Mesodermal cell (in vitro differentiated cells): ENCODE measurements around the gene GADD45GIP1. TPM values are rescaled to one million over a fixed set of nuclear protein-coding genes. Genes with fewer than 3 reads are reported as not detected.

Experiments
- H3K27ac ChIP-seq: 2 replicates; pipeline ENCODE4 v1.7.0; 2013; ENCODE audit warnings: mild to moderate bottlenecking, low read depth, low read length, moderate library complexity; ENCODE audit not compliant: severe bottlenecking
- H3K36me3 ChIP-seq: 2 replicates; pipeline ENCODE4 v1.7.1; 2013; ENCODE audit warnings: mild to moderate bottlenecking, low read length, moderate library complexity; ENCODE audit not compliant: control insufficient read depth, insufficient read depth
- H3K4me1 ChIP-seq: one replicate; pipeline ENCODE4 v1.7.1; 2013; ENCODE audit warnings: mild to moderate bottlenecking, low read length; ENCODE audit not compliant: insufficient read depth, control insufficient read depth, poor library complexity, severe bottlenecking
- H3K4me3 ChIP-seq: 2 replicates; pipeline ENCODE4 v1.7.0; 2013; ENCODE audit warnings: low read length, control low read depth, mild to moderate bottlenecking; ENCODE audit not compliant: insufficient read depth, poor library complexity, severe bottlenecking; ENCODE audit errors: extremely low read depth
- H3K9me3 ChIP-seq: 2 replicates; pipeline ENCODE4 v1.7.1; 2013; ENCODE audit warnings: mild to moderate bottlenecking, low read length, moderate library complexity; ENCODE audit not compliant: control insufficient read depth
- WGBS, 2 experiments: methylation state at CpG; one replicate each; pipeline ENCODE4 v1.1.5; 2013; ENCODE audit warnings: missing lambda C conversion rate in 2 of 2; ENCODE audit not compliant: insufficient coverage in 2 of 2; 5-methylcytosine and 5-hydroxymethylcytosine counted together
- polyA plus RNA-seq, 2 experiments: library from polyadenylated mRNA; stranded (reverse); fragments of 50-300 nt; gene quantifications; one replicate each; pipeline ENCODE4 v1.2.3, GENCODE V29; 2013

The GADD45GIP1 gene
- polyA plus RNA-seq (2013, experiment 1 of 2), result 53.0 TPM
- polyA plus RNA-seq (2013, experiment 2 of 2), result 42.4 TPM

DNA sequence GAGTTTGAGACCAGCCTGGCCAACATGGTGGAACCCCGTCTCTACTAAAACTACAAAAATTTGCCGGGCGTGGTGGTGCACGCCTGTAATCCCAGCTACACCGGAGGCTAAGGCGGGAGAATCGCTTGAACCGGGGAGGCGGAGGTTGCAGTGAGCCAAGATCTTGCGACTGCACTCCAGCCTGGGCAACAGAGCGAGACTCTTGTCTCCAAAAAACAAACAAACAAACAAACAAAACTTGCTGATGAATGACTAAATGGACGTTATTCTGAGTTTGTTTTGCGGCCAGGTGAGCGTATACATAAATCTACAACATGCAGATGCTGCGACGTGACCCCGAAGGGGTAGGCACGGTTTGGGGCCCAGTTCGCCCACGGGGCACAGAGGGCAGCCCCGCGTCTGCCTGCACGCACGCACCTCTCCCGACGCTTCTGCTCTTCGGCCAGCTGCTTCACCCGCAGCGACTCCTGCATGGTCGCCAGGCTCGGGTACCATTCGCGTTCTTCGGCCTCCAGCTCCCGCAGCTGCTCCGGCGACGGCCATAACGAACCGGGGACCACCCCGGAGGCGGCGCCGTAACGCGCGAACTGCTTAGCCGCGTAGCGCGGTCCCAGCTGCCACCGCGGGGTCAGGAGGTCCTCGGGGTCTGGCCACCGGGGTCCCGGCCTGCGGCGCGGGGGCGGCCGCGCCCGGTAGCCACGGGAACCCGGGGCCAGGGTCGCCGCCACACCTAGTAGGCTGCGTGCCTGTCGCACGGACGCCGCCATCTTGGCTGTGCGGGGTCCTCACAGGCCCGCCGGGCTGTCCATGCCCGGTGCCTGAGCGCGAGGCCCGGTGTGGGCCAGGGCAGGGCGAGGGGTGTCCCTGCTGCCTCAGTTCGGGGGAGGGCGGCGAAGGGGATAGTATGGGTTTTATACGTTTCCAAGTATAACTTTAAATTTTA is at the start of gene GADD45GIP1:
GADD45GIP1 (minus strand) TSS at position 778 of the 943 bp plus-strand sequence; CDS start at position 767, 11 bp downstream.
- 2 to 4% methylated on average over 72 to 73 of the region's 84 CpGs for WGBS, 2 experiments
- Histone ChIP-seq H3K27ac (peak within 1 kb of the TSS; percentile 79), H3K9me3 (no peaks in the 10 kb centered on the region), H3K4me3 (peak within 1 kb of the TSS; percentile 79), H3K4me1 (peaks cover 9% of the 10 kb centered on the region), H3K36me3 (peaks cover 38% of the 10 kb centered on the region)

DNA sequence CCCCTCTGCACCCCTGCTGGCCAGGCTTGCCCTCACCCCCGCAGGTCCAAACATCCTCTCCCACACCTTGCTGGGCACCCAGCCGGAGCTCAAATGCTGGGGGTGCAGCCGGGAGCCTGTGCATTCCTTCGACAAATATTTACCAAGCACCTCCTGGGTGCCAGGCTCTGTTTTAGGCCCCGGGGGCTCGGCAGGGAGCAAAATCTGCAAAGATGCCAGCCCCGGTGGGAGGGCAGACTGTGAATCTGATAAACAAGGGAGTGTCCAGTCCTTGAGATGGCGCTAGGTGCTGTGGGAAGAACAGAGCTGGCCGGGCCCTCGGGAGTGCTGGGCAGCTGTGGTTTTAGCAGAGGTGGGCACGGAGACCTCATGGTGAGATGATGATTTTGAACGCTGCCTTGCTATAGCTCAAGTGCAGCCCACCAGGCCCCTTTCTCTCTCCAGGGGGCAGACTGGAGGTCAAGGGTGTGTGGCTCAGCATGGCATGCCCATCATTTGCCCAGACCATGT is 48.9 kb upstream of the GADD45GIP1 start:
- H3K36me3 ChIP-seq, result no peaks in the 10 kb centered on the region
- no peak overlapping the region for H3K27ac ChIP-seq
- no peak overlapping the region for H3K4me3 ChIP-seq
- WGBS, 2 experiments, result 69 to 75% methylated on average over 12 of the region's 12 CpGs
- no peaks in the 10 kb centered on the region for H3K9me3 ChIP-seq
- no peaks in the 10 kb centered on the region for H3K4me1 ChIP-seq

GRCh38 chr19:13005253-13005652 is 48.2 kb upstream of the GADD45GIP1 start:
- no peak overlapping the region for H3K27ac ChIP-seq
- H3K9me3 ChIP-seq, result no peaks in the 10 kb centered on the region
- H3K36me3 ChIP-seq, result no peaks in the 10 kb centered on the region
- 79 to 85% methylated on average over 4 of the region's 4 CpGs for WGBS, 2 experiments
- H3K4me3 ChIP-seq, result no peak overlapping the region
- H3K4me1 ChIP-seq, result no peaks in the 10 kb centered on the region

GRCh38 chr19:13004273-13004672 is 47.2 kb upstream of the GADD45GIP1 start:
- WGBS, 2 experiments, result 72 to 95% methylated on average over 3 to 7 of the region's 7 CpGs

DNA sequence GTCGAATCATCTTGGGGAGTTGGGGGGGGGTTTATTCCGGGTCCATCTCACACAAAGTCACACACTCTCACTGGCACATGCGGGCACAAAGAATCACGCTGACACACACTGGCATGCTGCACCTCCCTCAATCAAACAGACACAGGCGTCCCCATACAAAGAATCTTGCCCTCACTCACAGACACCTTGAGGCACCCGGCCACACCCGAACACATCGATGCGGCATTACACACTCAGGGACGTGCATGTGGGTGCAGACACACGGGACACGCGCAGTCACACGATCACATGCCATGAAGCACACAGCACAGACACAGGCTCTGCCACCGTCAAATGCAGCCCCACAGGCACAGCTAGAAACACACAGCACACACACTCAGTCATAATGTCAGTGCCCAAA is 46.1 kb upstream of the GADD45GIP1 start:
- no peak overlapping the region for H3K4me3 ChIP-seq
- H3K36me3 ChIP-seq, result no peaks in the 10 kb centered on the region
- no peak overlapping the region for H3K27ac ChIP-seq
- H3K9me3 ChIP-seq, result no peaks in the 10 kb centered on the region
- H3K4me1 ChIP-seq, result no peaks in the 10 kb centered on the region
- 85 to 88% methylated on average over 12 to 13 of the region's 15 CpGs for WGBS, 2 experiments

More at GRCh38 chr19:13004273-13004672, 47.2 kb upstream of the GADD45GIP1 start:
- no peaks in the 10 kb centered on the region for H3K4me1 ChIP-seq
- H3K9me3 ChIP-seq, result no peaks in the 10 kb centered on the region
- no peaks in the 10 kb centered on the region for H3K36me3 ChIP-seq
- H3K27ac ChIP-seq, result no peak overlapping the region
- H3K4me3 ChIP-seq, result no peak overlapping the region

GRCh38 chr19:13002166-13002898 is 45.3 kb upstream of the GADD45GIP1 start:
- Histone ChIP-seq H3K4me3 (no peak overlapping the region), H3K9me3 (no peaks in the 10 kb centered on the region), H3K4me1 (no peaks in the 10 kb centered on the region), H3K27ac (no peak overlapping the region), H3K36me3 (no peaks in the 10 kb centered on the region)
- WGBS, 2 experiments, result 68 to 72% methylated on average over 22 to 24 of the region's 29 CpGs

DNA sequence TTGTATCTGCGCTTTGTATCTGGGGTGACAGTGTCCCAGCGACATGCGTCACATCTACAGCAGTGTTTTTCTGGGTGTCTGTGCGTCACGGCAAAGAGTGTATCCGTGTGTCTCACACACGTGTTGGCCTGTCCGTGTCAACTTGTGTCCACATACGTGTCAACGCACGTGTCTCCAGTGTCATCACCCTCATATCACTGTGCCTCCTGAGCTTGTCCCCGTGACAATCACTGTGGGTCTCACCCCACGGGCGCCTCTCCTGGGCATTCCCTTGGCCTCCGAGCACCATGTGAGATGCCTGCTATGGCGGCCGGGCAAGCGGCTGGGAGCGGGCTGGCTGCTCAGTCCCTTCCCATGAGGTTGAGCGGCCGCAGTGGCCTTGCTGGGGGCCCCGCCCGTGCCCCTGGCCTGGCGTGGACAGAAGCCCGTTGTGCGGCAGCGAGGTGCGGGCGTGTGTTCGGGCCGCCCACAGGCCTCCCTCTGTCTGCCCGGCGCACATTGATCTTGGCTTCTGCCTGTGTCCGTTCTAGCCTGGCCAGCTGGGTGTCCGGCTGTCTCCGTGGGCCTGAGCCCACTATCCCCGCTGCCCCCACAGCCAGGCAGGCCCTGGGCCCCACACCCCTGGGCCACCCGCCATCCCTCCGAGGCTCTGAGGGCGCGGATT is 44.6 kb upstream of the GADD45GIP1 start:
- H3K4me3 ChIP-seq, result no peak overlapping the region
- H3K4me1 ChIP-seq, result no peaks in the 10 kb centered on the region
- WGBS, 2 experiments, result 87 to 88% methylated on average over 40 to 41 of the region's 41 CpGs
- H3K27ac ChIP-seq, result no peak overlapping the region
- no peaks in the 10 kb centered on the region for H3K9me3 ChIP-seq
- H3K36me3 ChIP-seq, result no peaks in the 10 kb centered on the region

- 84 to 92% methylated on average over 19 of the region's 19 CpGs for WGBS, 2 experiments
- Histone ChIP-seq H3K4me1 (no peaks in the 10 kb centered on the region), H3K9me3 (no peaks in the 10 kb centered on the region), H3K27ac (no peak overlapping the region), H3K4me3 (no peak overlapping the region), H3K36me3 (no peaks in the 10 kb centered on the region)
Measured at GRCh38 chr19:13001166-13001501, 44.1 kb upstream of the GADD45GIP1 start.

- Histone ChIP-seq H3K4me1 (no peaks in the 10 kb centered on the region), H3K27ac (no peak overlapping the region), H3K36me3 (no peaks in the 10 kb centered on the region), H3K9me3 (no peaks in the 10 kb centered on the region), H3K4me3 (no peak overlapping the region)
- 80 to 87% methylated on average over 25 to 27 of the region's 32 CpGs for WGBS, 2 experiments
Measured at GRCh38 chr19:12997967-12998940, 41.2 kb upstream of the GADD45GIP1 start.
